HL-60/S4 treated with phorbol 12-myristate 13-acetate at 8.2 ng/mL for 4 days and 3 days (cell line): Measurements from ENCODE around the gene TRAF3.
"Not testable (repeated sequence)": the region's sequence is repeated elsewhere in the genome, so short reads cannot be mapped to it uniquely, and the experiment has no call there.

Experiments used
- in situ Hi-C: fragments of 300-500 bp; cut with MboI; formaldehyde crosslinking; loops from 2 replicates; pipeline ENCODE4 v1.15.0; 2022; ENCODE audit warnings: low sequenced_read_pairs

Gene TRAF3

DNA sequence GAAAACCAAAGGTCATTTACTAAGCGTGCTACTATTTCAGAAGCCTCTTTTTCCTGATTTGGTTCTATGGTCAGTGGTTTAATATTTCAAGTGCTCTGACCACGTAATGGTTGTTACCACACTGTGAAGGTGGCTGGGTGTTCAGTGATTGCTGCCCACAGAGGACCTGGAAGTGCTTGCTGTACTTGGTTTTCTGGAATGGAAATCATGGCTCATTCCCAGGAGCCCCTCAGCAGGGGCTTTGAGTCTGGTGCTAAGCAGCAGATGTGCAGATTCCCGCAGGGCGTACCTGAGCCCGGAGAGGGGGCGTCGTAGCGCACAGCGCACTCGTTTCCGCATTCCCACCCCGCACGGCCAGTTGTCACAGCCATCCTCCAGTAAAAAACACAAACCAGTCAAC lies 50.5 kb downstream of the TRAF3 start:
- in situ Hi-C loops, result no loop called here

- in situ Hi-C loops, result no loop called here
Measured at GRCh38 chr14:102828151-102828550, 50.9 kb downstream of the TRAF3 start.

GRCh38 chr14:102829016-102829548 lies 51.8 kb downstream of the TRAF3 start:
- in situ Hi-C loops, result no loop called here

- in situ Hi-C loops, result no loop called here
Measured at GRCh38 chr14:102830474-102831045, 53.3 kb downstream of the TRAF3 start.

GRCh38 chr14:102831163-102831804 lies 54.0 kb downstream of the TRAF3 start:
- in situ Hi-C loops, result no loop called here

DNA sequence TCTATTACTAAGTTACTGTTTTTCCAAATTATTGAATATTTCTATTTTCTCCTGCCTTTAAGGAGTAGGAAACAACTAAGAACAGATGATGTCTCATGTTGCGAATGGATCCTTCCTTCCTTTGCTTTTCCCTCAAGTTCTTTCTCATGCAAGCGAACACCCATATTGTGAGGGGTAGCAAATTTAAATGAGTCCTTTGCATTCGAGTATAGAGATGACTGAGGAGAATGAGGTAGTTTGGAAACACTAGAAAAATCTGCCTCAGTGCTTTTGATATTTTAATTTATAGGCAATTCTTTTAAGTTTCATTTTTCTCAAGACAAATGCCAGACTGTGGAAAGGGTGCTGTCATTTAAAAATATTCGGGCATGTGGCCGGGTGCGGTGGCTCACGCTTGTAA lies 56.1 kb downstream of the TRAF3 start:
- in situ Hi-C loops, result no loop called here

DNA sequence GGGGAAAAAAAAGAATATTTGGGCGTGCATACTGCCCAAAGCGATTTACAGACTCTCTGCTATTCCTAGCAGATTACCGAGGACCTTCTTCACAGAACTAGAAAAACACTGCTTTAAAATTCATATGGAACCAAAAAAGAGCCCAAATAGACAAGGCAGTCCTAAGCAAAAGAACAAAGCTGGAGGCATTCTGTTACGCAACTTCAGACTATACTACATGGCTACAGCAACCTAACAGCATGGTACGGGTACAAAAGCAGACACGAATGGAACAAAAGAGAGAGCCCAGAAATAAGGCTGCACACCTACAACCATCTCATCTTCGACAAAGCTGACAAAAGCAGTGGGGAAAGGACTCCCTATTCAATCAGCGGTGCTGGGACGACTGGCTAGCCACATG lies 56.7 kb downstream of the TRAF3 start:
- in situ Hi-C loops, result no loop called here

- in situ Hi-C loops, result no loop called here
Measured at GRCh38 chr14:102835959-102836358, 58.7 kb downstream of the TRAF3 start.

DNA sequence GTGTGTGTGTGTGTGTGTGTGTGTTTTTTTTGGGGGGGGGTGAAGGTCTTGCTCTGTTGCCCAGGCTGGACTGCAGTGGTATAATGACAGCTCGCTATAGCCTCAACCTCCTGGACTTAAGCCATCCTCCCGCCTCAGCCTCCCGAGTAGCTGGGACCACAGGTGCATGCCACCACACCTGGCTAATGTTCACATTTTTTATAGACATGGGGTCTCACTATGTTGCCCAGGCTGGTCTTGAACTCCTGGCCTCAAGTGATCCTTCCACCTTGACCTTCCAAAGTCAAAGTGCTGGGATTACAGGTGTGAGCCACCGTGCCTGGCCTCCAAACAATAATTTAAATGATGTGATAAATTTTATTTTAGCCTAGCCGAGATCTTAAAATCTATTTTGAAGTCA lies 59.9 kb downstream of the TRAF3 start:
- in situ Hi-C loops, result not testable (repeated sequence)

- in situ Hi-C loops, result no loop called here
Measured at GRCh38 chr14:102838501-102838900, 61.3 kb downstream of the TRAF3 start.

DNA sequence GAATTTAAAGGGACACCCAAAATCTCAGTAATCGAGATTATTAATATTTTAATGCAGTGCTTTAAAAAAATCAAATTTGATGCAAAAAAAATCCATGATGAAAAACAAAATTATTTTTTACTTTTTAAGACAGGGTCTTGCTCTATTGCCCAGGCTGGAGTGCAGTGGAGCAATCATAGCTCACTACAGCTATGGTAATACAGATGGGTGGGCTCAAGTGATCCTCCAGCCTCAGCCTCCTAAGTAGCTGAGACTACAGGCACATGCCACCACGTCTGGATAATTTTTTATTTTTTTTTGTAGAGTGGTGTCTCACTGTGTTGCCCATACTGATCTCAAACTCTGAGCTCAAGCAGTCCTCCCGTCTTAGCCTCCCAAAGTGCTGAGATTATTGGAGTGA lies 62.9 kb downstream of the TRAF3 start:
- in situ Hi-C loops, result no loop called here

- in situ Hi-C loops, result no loop called here
Measured at GRCh38 chr14:102840771-102841528, 63.7 kb downstream of the TRAF3 start.

- in situ Hi-C loops, result no loop called here
Measured at GRCh38 chr14:102848830-102849525, 71.7 kb downstream of the TRAF3 start.

GRCh38 chr14:102849526-102850379 lies 72.5 kb downstream of the TRAF3 start:
- in situ Hi-C loops, result no loop called here

GRCh38 chr14:102853648-102854047 lies 76.4 kb downstream of the TRAF3 start:
- in situ Hi-C loops, result no loop called here

GRCh38 chr14:102854091-102854703 lies 76.9 kb downstream of the TRAF3 start:
- in situ Hi-C loops, result no loop called here

DNA sequence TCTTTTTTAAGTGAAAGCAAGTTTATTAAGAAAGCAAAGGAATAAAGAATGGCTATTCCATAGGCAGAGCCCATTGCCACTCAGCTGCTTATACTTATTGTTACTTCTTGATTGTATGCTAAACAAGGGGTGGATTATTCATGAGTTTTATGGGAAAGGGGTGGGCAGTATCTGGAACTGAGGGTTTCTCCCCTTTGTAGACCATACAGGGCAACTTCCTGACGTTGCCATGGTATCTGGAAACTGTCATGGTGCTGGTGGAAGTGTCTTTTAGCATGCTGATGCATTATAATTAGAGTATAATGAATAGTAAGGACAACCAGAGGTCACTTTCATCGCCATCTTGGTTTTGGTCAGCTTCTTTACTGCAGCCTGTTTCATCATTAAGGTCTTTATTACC lies 78.9 kb downstream of the TRAF3 start:
- in situ Hi-C loops, result no loop called here

DNA sequence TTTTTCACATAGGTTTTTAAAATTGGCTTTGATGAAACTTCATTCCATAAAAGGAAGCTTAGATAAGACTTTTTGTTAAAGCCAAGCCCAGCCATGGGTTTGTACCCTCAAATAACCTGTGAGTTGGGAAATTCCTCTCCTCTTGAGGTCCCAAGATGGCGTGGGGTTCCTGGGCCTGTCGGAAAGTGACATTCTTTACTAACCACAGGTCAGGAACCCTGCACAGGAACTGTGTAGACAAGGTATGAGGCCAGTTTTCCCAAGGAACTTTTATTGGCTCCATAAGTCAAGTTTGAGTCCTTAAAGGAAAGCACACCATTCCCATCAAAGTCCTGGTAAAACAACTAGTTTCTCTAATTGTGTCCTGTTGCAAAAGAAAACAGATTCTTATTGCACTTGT lies 80.2 kb downstream of the TRAF3 start:
- in situ Hi-C loops, result no loop called here

DNA sequence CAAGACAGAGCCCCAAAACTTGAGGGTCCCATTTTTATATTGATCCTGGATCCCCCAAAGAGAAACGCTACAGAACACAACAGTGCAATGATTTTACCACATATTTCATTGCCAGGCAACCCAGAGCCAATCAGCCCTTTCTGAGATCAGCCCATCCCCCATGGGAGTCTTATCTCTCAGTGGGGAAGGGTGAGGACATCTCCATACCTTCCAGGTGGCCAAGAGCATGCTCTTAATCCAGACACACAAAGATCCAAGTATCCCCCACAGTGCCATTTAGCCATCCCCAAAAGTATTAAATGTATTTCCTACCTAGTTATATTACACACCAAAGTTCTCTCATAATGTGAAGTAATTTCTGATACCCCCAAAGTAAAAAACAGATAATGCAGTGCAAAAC lies 82.7 kb downstream of the TRAF3 start:
- in situ Hi-C loops, result no loop called here

DNA sequence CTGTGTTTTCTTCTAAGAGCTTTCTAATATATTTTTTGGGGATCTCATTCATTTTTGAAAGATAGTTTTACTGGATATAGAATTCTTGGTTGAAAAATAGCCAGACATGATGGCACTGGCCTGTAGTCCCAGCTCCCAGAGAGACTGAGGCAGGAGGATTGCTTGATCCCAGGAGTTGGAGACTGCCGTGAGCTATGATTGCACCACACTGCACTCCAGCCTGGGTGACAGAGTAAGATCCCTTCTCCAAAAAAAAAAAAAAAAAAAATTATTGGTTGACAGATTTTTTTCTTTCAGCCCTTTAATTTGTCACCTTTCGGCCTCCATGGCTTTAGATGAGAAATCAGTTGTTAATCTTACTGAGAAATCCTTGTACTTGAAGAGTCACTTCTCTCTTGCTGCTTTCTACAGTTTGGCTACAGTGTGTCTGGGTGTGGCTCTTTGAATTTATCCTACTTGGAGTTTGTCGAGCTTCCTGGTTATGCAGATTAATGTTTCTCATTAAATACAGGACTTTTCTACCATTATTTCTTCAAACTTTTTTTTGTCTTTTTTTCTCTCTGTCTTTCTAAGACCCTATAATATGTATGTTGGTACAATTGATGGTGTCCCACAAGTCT lies 85.0 kb downstream of the TRAF3 start:
- in situ Hi-C loops, result no loop called here
